DMS 273 treated with DMSO at 0.1 percent for 48 hours (cell line): ENCODE data around the gene DNAH11.

Experiments used
- DNase-seq: peaks from one replicate; lab custom pipeline; 2025; lab: John Stamatoyannopoulos, UW

The DNAH11 gene

GRCh38 chr7:21884496-21884895 is 341.7 kb downstream of the DNAH11 start:
- DNase-seq = no peak

GRCh38 chr7:21886396-21886795 is 343.6 kb downstream of the DNAH11 start:
- DNase-seq = no peak

- DNase-seq = no peak
These were observed 344.5 kb downstream of the DNAH11 start for GRCh38 chr7:21887353-21887752.

GRCh38 chr7:21887779-21888178 is 344.9 kb downstream of the DNAH11 start:
- DNase-seq = no peak

- no peak for DNase-seq
These were observed 348.5 kb downstream of the DNAH11 start for GRCh38 chr7:21891291-21891690.

GRCh38 chr7:21893401-21893800 is 350.6 kb downstream of the DNAH11 start:
- no peak for DNase-seq

- no peak for DNase-seq
These were observed 355.6 kb downstream of the DNAH11 start for GRCh38 chr7:21898265-21898930.

- no peak for DNase-seq
These were observed 359.4 kb downstream of the DNAH11 start for GRCh38 chr7:21902240-21902639.

GRCh38 chr7:21903020-21903786 is 360.4 kb downstream of the DNAH11 start:
- DNase-seq = no peak

- no peak for DNase-seq
These were observed 365.9 kb downstream of the DNAH11 start for GRCh38 chr7:21908746-21909145.

- no peak for DNase-seq
These were observed 367.4 kb downstream of the DNAH11 start for GRCh38 chr7:21910253-21910652.

GRCh38 chr7:21911341-21911875 is 368.6 kb downstream of the DNAH11 start:
- no peak for DNase-seq

GRCh38 chr7:21912305-21912704 is 369.5 kb downstream of the DNAH11 start:
- no peak for DNase-seq

GRCh38 chr7:21912931-21913780 is 370.3 kb downstream of the DNAH11 start:
- no peak for DNase-seq

- DNase-seq = no peak
These were observed 371.8 kb downstream of the DNAH11 start for GRCh38 chr7:21914671-21915070.

- DNase-seq = no peak
These were observed 372.3 kb downstream of the DNAH11 start for GRCh38 chr7:21915140-21915539.

- DNase-seq = no peak
These were observed 373.3 kb downstream of the DNAH11 start for GRCh38 chr7:21916176-21916575.

GRCh38 chr7:21916629-21917028 is 373.8 kb downstream of the DNAH11 start:
- DNase-seq = no peak

- DNase-seq = no peak
These were observed 375.4 kb downstream of the DNAH11 start for GRCh38 chr7:21918216-21918615.

GRCh38 chr7:21920936-21921335 is 378.1 kb downstream of the DNAH11 start:
- no peak for DNase-seq

- DNase-seq = no peak
These were observed 379.8 kb downstream of the DNAH11 start for GRCh38 chr7:21922605-21923004.

GRCh38 chr7:21923658-21924057 is 380.8 kb downstream of the DNAH11 start:
- DNase-seq = no peak
